ENCODE results near the gene ZBTB21. TPM values are rescaled to one million over a fixed set of nuclear protein-coding genes. Genes with fewer than 3 reads are reported as not detected.

ZBTB21 gene
- total RNA-seq, 1 donor from 2014 or later = 21.2 TPM

DNA sequence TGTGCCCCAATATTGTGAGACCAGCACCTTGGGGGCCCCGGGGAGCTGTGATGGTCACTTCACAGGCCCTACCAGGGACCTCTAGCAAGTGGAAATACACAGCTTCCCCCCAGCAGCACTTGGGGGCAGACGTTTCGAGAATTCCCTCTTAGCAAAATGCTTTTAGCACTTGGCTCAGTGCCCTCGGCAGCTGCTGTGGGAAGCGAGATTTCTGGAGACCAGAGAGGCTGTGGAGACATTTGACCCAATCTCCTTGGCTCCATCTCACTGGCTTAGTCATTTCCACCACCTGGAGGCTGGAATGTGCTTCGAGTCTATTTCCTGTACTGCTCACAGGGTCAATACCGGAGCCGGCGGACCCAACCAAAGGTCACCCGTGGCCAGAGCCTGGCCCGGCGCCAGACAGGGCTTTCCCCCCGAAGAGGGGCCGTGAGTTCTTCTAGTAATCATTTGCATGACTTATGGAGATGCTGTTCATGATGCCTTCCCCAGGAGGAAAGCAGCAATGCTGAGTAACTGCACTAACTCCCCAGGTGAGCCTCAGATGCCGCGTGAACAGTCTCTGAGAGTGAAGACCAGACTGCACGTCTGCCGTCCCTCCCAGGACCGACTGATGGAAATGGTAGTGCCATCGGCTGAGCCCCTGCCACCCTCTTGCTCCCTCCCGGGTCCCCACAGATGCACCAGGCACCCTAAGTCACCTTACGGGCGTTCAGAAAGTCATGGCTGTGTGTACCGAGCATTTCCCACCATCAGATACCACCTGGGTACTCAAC lies 52.0 kb downstream of the ZBTB21 start:
- Mint-ChIP-seq H3K4me1 (ENCODE audit: low read depth) (peaks cover 27% of the 10 kb centered on the region), H3K27me3 (ENCODE audit: low read depth) (peaks cover 3% of the 10 kb centered on the region), H3K9me3 (ENCODE audit: low read depth) (no peaks in the 10 kb centered on the region), H3K36me3 (ENCODE audit: low read depth) (no peaks in the 10 kb centered on the region), H3K27ac (ENCODE audit: unreplicated experiment) (peak overlapping the region; percentile 91), H3K4me3 (ENCODE audit: unreplicated experiment) (no peak overlapping the region)
- DNase-seq (ENCODE audit: low spot score) = peak; percentile 75
- TF ChIP-seq, protein P1, sequence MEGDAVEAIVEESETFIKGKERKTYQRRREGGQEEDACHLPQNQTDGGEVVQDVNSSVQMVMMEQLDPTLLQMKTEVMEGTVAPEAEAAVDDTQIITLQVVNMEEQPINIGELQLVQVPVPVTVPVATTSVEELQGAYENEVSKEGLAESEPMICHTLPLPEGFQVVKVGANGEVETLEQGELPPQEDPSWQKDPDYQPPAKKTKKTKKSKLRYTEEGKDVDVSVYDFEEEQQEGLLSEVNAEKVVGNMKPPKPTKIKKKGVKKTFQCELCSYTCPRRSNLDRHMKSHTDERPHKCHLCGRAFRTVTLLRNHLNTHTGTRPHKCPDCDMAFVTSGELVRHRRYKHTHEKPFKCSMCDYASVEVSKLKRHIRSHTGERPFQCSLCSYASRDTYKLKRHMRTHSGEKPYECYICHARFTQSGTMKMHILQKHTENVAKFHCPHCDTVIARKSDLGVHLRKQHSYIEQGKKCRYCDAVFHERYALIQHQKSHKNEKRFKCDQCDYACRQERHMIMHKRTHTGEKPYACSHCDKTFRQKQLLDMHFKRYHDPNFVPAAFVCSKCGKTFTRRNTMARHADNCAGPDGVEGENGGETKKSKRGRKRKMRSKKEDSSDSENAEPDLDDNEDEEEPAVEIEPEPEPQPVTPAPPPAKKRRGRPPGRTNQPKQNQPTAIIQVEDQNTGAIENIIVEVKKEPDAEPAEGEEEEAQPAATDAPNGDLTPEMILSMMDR (IDR thresholded peaks at IDR 0.05) = peak; percentile 69

DNA sequence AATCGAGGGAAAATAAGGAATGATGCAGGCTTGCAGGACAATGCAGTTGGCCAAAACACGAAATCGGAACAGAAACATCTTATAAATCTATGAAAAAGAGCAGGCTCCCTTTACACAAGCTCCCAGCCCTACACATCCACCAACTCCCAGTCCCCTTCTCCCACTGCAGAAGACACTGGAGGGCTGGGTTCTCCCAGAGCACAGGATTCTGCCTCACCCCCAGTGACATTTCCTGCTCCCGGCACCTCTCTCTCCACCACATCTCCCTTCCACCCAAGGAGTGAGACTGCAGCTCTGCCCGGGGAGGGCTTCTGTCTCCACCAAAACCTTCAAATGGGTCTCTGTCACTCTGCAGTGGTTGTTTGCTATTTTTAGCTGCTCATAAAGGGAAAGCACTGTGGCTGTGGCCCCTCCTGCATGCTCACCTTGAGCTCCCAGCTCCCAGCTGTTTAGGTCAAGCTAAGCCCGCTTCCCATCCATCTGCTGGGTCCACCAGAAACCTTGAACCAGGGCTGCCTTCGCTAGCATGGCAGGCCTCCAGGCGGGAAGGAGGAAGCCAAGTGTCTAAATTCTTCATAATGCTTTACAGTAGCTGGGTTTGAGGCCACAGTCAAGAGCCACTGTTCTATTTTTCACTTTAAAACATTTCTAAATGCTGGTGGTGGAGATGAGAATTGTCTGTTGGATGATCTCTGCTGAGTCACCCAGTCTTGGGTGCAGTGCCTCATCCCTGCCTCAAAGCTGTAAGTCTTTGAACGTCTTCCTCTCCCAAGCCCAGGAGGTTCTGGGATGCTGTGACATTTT lies 53.0 kb downstream of the ZBTB21 start:
- no peak overlapping the region for H3K4me3 Mint-ChIP-seq (ENCODE audit: unreplicated experiment)
- DNase-seq (ENCODE audit: low spot score) = peak; percentile 43
- H3K27ac Mint-ChIP-seq (ENCODE audit: unreplicated experiment) = peak overlapping the region; percentile 91
- no peaks in the 10 kb centered on the region for H3K9me3 Mint-ChIP-seq (ENCODE audit: low read depth)
- H3K4me1 Mint-ChIP-seq (ENCODE audit: low read depth) = peaks cover 36% of the 10 kb centered on the region
- H3K27me3 Mint-ChIP-seq (ENCODE audit: low read depth) = peaks cover 3% of the 10 kb centered on the region
- TF ChIP-seq, protein P1 (IDR thresholded peaks at IDR 0.05) = no peak
- no peaks in the 10 kb centered on the region for H3K36me3 Mint-ChIP-seq (ENCODE audit: low read depth)

DNA sequence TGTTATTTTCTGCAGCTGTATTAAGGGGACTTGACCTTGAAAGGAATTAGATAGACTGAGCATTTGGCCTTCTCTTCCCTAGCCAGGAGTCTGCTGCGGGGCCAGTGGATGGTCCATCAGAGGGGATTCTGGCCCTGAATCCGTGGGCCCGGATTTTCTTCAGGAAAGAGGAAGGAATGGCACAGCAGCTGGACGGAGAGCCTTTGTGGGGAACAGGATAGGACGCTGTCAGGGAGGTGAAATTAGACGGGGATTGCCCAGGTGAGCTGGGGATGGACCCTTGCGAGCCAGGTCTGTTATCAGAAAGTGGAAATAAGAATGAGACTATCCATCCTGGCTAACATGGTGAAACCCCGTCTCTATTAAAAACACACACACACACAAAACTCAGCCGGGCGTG lies 54.6 kb downstream of the ZBTB21 start:
- peaks cover 38% of the 10 kb centered on the region for H3K4me1 Mint-ChIP-seq (ENCODE audit: low read depth)
- TF ChIP-seq, protein P1 (IDR thresholded peaks at IDR 0.05) = no peak
- no peaks in the 10 kb centered on the region for H3K27me3 Mint-ChIP-seq (ENCODE audit: low read depth)
- H3K4me3 Mint-ChIP-seq (ENCODE audit: unreplicated experiment) = no peak overlapping the region
- no peaks in the 10 kb centered on the region for H3K9me3 Mint-ChIP-seq (ENCODE audit: low read depth)
- DNase-seq (ENCODE audit: low spot score) = peak; percentile 29
- no peak overlapping the region for H3K27ac Mint-ChIP-seq (ENCODE audit: unreplicated experiment)
- H3K36me3 Mint-ChIP-seq (ENCODE audit: low read depth) = no peaks in the 10 kb centered on the region

DNA sequence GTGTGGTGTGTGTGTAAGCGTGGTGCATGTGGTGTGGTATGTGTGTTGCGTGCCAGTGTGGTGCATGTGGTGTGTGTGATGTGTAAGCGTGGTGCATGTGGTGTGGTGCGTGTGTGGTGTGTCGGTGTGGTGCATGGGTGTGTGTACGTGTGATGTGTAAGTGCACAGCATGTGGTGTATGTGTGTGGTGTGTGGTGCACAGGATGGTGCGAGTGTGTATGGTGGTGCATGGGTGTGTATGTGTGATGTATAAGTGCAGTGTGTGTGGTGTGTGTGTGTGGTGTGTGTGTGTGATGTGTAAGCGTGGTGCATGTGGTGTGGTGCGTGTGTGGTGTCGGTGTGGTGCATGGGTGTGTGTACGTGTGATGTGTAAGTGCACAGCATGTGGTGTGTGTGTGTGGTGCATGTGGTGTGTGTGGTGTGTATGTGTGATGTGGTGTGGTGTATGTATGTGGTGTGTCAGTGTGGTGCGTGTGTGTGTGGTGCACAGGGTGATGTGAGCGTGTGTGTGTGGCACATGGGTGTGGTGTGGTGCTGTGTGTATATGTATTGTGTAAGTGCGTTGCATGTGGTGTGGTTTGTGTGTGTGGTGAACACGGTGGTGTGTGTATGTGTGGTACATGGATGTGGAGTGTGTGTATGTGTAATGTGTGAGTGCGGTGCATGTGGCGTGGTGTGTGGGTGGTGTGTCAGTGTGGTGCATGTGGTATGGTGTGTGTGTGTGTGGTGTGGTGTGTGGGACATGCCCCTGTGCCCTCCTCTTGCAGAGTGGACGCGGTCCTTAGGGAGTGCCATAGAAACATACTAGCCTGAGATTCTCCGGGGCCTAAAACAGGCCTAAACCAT lies 55.3 kb downstream of the ZBTB21 start:
- DNase-seq (ENCODE audit: low spot score) = peak; percentile 66
- TF ChIP-seq, protein P1 (IDR thresholded peaks at IDR 0.05) = no peak
- Mint-ChIP-seq H3K9me3 (ENCODE audit: low read depth) (no peaks in the 10 kb centered on the region), H3K36me3 (ENCODE audit: low read depth) (no peaks in the 10 kb centered on the region), H3K4me3 (ENCODE audit: unreplicated experiment) (peak overlapping the region; percentile 57), H3K27ac (ENCODE audit: unreplicated experiment) (no peak overlapping the region), H3K4me1 (ENCODE audit: low read depth) (peaks cover 38% of the 10 kb centered on the region), H3K27me3 (ENCODE audit: low read depth) (no peaks in the 10 kb centered on the region)

Measured in chondrocyte (in vitro differentiated cells).